Measurements from ENCODE around the gene DNM1.
"Not testable (repeated sequence)": the region's sequence is repeated elsewhere in the genome, so short reads cannot be mapped to it uniquely, and the experiment has no call there.

DNM1 gene

DNA sequence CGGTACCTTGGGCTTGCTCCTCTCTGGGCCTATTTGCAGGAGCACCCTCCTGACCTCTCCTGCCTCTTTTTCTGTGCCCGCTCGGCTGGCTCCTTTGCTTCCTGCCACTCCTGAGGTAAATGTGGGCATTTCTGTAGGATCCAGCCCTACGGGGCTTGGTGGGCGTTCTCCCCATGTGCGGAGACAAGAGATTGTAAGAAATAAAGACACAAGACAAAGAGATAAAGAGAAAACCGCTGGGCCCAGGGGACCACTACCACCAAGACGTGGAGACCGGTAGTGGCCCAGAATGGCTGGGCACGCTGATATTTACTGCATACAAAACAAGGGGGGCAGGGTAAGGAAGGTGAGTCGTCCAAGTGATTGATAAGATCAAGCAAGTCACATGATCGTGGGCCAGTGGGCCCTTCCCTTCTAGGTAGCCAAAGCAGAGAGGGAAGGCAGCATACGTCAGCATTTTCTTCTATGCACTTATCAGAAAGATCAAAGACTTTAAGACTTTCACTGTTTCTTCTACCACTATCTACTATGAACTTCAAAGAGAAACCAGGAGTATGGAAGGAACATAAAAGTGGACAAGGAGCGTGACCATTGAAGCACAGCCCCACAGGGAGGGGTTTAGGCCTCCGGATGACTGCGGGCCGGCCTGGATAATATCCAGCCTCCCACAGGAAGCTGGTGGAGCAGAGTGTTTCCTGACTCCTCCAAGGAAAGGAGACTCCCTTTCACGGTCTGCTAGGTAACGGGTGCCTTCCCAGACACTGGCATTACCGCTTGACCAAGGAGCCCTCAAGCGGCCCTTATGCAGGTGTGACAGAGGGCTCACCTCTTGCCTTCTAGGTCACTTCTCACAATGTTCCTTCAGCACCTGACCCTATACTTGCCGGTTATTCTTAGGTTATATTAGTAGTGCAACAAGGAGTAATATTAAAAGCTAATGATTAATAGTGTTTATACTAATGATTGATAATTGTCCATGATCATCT, 76.2 kb downstream of the DNM1 start:
- not testable (repeated sequence) for DNase-seq

DNA sequence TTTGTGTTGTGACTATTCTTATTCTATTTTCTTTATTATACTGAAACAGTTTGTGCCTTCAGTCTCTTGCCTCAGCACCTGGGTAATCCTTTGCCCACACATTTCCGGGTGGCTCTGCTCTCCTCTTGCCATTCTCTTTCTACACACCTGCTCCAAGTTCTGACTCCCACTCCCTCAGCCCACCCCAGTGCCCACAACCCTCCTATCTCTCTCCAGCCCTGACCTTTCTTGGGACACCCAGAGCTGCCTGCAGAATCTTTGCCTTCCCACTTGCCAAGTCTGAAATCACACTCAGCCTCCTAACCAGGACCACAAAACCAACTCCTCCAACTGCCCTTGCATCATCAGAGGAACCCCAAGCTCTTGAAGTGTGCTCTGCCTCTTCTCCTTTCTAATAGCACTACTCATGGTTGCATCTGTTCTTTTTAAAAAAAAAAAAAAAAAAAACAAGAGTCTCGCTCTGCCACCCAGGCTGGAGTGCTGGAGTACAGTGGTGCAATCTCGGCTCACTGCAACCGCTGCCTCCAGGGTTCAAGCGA, 77.0 kb downstream of the DNM1 start:
- DNase-seq, result peak; percentile 60 to 64

GRCh38 chr9:128282500-128282899, 79.3 kb downstream of the DNM1 start:
- no peak for DNase-seq

DNA sequence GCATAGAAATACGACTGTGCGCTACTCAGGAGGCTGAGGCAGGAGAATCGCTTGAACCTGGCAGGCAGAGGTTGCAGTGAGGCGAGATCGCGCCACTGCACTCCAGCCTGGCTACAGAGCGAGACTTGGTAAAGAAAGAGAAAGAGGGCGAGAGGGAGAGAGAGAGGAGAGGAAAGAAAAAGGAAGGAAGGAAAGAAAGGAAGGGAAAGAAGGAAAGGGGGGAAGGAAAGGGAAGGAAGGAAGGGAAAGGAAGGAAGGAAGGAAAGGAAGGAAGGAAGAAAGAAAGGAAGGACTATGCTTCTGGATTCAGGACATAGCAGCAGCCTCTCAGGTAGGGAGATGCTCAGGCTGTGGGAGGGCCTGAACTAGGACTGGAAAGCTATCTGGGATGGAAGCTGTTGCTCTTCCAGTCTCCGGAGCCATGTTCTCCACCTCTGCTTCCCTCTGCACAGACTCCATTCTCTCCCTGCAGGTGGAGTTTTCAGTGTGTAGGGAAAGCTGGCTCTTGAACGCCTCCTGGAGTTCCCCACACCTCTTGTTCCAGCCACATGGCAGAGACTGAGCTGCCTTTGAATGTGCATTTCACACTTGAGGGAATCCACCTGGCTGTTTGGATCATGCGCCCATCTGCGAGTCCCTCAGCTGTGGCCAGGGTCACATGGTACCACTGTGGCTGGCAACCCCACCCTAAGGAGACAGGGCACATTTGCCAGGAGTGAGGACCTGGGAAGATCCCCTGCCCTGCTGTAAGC, 82.0 kb downstream of the DNM1 start:
- DNase-seq, result no peak

GRCh38 chr9:128286440-128286839, 83.3 kb downstream of the DNM1 start:
- DNase-seq, result no peak

DNA sequence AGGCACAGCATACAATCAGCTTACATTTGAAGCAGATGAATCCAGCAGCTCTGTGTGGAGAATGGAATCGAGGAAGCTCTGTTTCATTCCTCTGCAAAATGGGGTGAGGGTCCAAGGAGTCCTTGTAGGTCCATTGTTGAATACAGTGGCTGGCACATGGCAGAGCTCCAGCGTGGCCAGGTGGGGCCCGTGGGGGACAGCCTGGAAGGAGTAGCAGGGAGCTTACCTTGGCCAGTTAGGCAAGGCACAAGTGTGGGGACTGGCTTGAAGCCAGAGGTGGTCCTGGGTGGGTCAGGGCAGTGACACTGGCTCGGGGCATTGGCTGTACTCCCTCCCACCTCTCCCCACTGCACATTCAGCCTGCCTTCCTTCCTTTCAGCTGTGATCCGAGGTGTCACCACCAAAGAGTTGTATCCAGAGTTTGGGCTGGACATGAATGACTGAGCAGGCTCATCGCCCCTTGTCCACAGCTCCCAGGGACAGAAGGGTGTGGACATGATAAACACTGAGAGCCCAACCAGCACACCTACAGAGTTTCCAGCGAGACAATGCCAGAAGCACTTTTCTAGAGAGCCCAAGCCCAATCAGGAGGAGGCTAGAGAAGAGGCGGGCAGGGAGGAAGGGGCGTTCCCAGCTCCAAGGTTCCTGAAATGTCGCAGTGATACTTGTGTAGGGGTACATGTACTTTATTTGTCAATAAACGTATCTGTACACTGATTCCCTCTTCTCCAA, 85.3 kb downstream of the DNM1 start:
- DNase-seq, result no peak

GRCh38 chr9:128292009-128292408, 88.8 kb downstream of the DNM1 start:
- DNase-seq, result no peak

DNA sequence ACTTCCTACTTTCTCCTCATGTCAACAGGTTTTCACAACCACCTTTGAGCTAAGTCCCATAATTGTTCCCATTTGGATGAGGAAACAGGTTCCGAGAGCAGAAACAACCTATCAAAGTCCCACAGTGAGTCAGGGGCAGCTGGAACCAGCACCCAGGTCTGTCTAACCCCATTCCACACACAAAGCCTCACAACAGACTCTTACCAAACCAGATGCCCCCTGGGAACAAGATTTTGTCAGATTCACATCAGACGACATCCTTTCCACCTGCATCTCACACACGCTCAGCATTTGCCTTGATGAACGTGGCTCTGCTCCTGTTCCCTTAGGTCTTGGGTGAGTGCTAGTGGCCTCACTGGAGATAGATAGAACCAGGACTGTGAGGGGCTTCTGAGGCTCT, 89.9 kb downstream of the DNM1 start:
- DNase-seq, result no peak

GRCh38 chr9:128294142-128294541, 91.0 kb downstream of the DNM1 start:
- DNase-seq, result no peak

GRCh38 chr9:128296340-128297220, 93.4 kb downstream of the DNM1 start:
- no peak for DNase-seq

DNA sequence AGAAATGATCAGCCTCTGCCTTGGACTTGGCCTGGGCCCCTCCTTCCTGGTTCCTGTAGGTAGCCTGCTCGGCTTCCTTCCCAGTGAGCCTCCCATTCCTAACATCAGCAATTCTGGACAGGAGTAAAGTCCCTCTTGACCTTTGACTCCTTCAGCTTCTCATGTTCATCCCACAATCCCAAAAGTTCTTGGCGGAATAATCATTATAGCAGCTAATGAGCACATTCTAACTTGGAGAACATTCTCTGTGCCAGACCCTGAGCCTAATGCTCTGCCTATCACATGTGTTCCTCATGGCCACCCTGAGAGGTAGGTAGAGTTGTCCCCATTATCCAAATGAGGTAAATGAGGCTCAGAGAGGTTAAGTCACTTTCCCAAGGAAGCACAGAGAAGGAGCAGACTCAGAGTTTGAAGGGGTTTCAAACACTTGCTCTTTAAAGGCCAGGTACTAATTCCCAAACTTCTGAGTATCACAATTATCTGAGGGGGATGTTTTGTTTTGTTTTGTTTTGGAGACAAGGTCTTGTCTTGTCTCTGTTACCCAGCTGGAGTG, 94.1 kb downstream of the DNM1 start:
- no peak for DNase-seq

DNA sequence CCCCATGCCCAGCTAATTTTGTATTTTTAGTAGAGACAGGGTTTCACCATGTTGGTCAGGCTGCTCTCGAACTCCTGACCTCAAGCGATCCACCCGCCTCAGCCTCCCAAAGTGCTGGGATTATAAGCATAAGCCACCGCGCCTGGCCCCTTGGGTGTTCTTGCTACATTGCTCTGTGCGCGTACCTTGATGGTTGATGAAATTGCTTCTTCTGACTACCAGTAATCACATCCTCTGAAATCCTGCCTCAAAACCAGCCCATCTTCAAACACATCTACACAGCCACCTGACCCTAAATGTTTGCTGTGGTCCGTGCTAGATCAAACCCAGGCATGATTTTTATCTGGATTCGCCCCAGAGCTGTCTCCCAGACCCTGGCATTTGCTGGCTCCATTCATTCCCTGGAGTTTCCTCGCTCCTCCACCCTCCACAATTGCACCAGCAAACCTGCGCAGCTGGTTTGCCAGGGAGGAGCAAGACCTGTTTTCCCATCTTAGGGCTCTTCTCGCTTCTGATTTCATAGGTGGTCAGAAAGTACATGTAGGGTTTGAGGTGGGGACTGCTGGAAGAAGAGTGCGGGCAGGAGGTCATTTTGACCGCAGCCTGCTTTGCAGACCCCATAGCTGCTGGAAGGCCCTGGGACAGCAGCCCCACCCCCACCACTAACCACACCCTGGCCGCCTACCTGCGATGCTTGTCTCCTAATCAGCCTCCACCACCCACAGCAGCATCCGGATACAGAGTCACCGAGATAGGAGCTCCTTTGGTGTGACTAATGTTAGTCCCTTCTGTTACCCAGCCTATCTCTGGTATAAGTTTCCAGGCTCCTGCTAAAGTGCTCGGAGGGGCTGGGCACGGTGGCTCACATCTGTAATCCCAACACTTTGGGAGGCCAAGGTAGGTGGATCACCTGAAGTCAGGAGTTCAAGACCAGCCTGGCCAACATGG, 95.6 kb downstream of the DNM1 start:
- no peak for DNase-seq

GRCh38 chr9:128304136-128304970, 101.2 kb downstream of the DNM1 start:
- no peak for DNase-seq
